T-helper 1 cell treated with Interleukin-12 subunit alpha and Interleukin-12 subunit beta and Interleukin-4 antibody, amounts not matched to agents 30 ng/mL and 1 ng/mL, for 36 hours (primary cell): Measurements from ENCODE around the gene KRT26. TPM values are rescaled to one million over a fixed set of nuclear protein-coding genes. Genes with fewer than 3 reads are reported as not detected.
"Not testable (repeated sequence)": the region's sequence is repeated elsewhere in the genome, so short reads cannot be mapped to it uniquely, and the experiment has no call there.

Experiments used
- intact Hi-C: fragments of 100-400 bp; cut with micrococcal nuclease; formaldehyde crosslinking; loops from one replicate; pipeline ENCODE4 v1.15.1; 2024
- total RNA-seq: library from RNA; stranded (reverse); gene quantifications from 2 replicates; pipeline ENCODE4 v1.2.3, GENCODE V29; 2022

Gene KRT26
- total RNA-seq, 1 donor from 2014 or later: not detected

DNA sequence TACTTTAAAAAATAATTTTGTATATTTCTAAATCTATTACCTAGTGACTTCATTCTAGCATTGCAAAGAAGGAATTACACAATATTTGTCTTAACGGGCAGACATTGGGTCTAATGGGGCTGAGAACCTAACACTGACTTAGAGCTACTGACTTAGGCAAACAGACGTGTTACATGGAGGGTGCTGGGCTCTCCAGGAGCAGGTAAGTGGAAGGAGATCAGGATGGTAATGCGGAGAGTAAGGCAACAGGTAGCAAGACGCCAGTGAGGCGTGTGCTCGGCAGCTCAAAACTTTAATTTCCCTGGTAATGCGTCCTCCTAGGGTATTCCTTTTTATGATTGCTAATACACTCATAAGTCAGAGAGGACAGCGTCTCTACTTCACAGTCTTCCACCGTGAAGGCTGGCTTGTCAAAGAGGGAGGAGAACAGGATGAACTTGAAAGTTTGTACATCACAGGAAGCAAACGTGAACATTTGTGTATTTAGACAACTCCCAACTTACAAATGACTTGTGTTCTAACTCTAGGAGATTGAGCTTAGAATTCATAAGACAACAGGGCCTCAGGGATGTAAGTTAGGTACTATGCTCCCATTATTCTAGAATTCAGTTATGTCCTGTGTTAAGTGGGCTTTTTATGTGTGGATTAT lies 23.1 kb upstream of the KRT26 start:
- intact Hi-C loops: no loop called here

DNA sequence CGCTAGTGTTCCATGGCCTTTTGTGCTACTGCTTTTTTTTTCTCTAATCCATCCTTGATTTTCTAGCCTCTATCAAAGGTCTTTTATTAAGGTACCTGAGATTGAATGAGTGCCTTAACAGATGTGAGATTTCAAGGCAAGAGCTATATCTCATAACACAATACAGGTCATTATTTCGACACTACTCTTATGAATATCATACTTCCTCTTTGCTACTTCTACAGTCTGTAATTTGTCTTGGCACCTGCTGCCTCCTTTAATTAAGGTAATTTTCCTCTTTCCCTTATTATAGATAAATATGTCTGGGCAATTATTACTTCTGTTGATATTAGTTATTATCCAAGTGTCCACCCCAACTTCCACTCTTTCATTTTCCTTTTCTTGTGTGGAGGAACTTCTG lies 22.5 kb upstream of the KRT26 start:
- intact Hi-C loops: no loop called here

DNA sequence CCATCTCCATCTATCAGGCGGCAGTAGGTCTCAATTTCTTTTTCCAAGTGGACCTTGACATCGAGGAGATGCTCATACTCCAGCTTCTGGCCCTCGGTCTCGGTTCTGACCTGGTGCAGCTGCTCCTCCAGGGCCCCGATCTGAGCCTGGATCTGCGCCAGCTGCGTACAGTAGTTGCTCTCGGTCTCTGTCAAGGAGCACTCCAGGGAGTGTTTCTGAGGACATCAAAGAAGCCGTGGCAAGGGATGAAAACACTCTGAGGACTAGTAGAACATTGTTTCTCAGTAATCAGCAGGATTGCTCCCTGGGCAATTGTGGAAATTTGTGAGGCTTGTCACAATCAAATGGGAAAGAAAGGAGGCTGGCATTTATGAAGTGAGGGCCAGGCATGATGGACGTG lies 21.8 kb upstream of the KRT26 start:
- intact Hi-C loops: no loop called here

- intact Hi-C loops: loop anchor here (1.0 kb wide), 1 partner anchor 172 kb away; no protein-coding TSS in a partner anchor
These were observed 19.9 kb upstream of the KRT26 start for GRCh38 chr17:40791787-40792436.

- intact Hi-C loops: no loop called here
These were observed 19.1 kb upstream of the KRT26 start for GRCh38 chr17:40791111-40791510.

GRCh38 chr17:40782450-40782849 lies 10.4 kb upstream of the KRT26 start, which contains the start of gene KRT27:
Gene KRT27, minus strand, starts transcription at chr17:40782550. Its CDS starts 57 bp downstream, at chr17:40782493.
- intact Hi-C loops: no loop called here

GRCh38 chr17:40779181-40779909 lies 7.3 kb upstream of the KRT26 start:
- intact Hi-C loops: no loop called here

DNA sequence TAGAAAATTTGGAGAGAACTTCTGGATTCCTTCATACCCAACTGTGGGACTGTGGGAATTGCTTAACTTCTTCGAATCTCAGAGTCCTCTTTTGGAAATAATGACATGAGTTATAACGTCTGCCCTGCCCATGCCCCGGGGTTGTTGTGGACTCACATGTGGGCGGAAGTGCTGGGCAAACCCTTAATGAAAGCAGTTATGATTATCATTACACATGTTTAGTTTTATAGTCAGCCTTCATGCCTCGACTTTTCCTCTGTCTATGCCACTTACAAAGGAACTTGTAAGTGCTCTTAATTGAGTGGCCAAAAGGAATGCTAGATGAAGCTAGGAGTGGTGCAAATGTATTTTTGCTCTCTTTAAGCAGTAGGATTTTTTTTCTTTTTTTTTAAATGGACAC lies 6.5 kb upstream of the KRT26 start:
- intact Hi-C loops: no loop called here

DNA sequence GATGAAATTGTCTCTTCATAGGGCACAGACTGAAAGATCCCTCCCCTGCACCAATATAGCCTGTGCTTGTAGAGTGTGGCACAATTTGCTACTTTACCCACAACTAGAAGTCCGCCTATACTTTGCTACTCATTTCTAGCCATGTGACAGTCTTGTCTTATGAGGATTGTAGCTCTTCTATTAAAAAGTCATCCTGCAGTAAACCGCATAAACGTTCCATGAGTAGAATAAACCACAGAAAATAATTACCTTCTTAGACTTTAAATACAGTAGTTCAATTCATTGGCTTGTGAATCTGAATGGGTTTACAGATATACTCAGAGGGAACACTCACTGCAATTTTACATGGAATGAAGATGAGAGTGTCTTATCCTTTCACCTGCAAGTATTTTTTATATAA lies 6.0 kb upstream of the KRT26 start:
- intact Hi-C loops: no loop called here

DNA sequence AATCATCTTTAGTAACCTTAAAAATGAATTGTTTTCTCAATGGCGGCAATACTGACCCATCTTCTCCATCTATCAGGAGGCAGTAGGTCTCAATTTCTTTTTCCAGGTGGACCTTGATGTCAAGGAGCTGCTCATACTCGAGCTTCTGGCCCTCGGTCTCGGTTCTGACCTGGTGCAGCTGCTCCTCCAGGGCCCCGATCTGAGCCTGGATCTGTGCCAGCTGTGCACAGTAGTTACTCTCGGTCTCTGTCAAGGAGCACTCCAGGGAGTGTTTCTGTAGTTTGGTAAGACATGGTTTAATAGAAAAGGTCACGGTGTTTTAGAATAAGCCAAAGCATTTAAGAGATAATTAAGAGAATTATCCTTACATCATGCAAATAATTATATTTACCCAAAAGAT lies 5.5 kb upstream of the KRT26 start:
- intact Hi-C loops: no loop called here

DNA sequence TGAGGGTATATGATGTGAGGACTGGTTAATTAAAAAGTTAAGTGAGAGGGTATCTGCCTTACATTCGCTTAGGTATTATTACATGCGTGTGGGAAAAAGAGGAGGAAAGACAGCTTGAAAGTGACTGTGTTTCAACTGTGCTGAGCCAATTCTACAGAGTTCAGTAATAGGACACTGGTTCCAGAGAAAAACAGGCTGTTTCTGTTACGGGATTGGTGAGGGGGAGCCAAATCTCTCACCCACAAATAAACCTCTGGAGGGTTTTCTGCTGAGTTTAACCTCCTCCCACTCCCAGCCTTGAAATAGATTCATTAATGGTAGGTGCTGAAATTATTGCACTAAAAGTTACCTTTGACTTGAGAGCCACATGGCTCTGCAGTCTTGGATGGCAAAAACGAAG lies 3.9 kb upstream of the KRT26 start:
- intact Hi-C loops: no loop called here

DNA sequence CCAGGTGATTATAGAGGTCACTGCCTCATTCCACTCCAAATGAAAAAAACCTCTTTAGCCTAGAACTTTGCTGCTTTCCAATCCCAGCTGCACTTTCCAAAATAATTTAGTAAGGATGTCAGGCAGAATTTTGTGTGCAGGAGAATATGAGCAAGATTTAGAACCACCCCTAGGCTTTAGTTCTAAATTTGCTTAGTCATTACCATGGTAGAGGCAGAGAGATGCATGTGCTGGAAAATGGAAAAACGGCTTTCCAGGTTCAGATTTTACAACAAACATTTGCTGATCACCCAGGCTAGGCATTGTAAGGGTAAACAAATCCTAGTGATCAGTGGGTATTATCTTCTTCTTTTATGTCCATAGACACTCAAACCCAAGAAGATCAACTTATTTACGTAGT lies 6.3 kb downstream of the KRT26 start:
- intact Hi-C loops: no loop called here

DNA sequence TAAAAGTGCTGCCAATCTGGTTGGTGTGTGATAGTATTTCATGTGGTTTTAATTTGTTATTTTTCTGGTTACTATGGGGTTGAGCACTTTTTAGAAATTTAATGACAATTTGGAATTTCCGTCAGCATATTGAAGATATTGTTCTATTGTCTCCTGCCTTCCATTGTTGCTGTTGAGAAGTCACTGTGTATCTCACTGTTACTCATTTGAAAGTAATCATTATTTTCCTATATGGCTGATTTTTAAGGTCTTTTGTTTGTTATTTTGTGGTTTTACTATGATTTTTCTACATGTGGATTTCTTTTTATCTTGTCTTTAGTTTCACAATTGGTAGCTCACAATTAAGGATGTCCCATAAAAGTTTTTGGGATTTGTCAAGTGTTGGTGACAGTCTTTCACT lies 8.2 kb downstream of the KRT26 start:
- intact Hi-C loops: no loop called here

DNA sequence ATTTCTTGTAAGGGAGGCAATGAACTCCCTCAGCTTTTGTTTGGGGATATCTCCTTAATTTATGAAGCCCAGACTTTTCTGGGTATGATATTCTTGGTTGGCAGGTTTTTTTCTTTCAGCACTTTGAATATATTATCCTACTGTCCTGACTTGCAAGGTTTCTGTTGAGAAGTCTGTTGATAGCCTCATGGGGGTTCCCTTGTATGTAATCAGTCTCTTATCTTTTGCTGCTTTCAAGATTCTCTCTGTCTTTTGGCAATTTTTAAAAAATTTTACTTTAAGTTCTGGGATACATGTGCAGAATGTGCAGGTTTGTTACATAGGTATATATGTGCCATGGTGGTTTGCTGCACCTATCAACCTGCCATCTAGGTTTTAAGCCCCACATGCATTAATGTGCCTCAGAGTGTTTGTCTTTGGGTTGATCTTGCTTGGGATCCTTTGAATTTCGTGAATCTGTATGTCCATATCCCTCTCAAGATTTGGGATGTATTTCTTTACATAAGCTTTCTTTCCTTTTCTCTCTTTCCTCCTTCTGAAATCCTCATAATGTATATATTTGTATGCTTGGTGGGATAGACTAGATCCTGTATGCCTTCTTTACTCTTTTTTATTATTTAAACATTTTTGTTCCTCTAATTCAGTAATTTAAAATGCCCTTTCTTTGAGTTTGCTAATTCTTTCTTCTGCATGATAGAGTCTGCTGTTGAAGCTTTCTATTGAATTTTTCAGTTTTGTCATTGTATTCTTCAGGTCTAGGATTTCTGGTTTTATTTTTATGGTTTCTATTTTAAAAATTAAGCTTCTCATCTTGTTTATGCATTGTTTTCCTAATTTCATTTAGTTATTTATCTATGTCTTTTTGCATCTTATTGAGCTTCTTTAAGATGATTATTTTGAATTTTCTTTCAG lies 11.6 kb downstream of the KRT26 start:
- intact Hi-C loops: no loop called here

GRCh38 chr17:40755231-40755630 lies 16.8 kb downstream of the KRT26 start, which contains the start of gene KRT25:
Gene KRT25, minus strand, starts transcription at chr17:40755331. Its CDS starts 60 bp downstream, at chr17:40755271.
- intact Hi-C loops: no loop called here

GRCh38 chr17:40753804-40754203 lies 18.2 kb downstream of the KRT26 start:
- intact Hi-C loops: no loop called here

DNA sequence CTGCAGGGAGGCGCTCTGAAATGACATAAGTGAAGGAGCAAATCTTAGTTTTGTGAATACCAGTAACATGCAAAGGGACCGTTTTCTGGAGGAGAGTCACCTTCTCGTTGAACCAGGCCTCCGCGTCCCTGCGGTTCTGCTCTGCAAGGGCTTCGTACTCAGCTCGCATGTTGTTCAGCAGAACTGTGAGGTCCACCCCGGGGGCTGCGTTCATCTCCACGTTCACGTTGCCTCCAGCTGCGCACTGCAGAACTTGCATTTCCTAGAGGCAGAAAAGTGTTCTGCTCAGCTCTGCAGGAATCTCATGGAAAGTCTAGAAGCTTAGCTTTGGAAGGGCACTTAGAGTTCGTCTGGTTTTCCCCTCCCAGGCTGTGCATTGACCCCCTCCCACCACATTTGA lies 20.9 kb downstream of the KRT26 start:
- intact Hi-C loops: no loop called here

GRCh38 chr17:40750391-40750790 lies 21.6 kb downstream of the KRT26 start:
- intact Hi-C loops: no loop called here

DNA sequence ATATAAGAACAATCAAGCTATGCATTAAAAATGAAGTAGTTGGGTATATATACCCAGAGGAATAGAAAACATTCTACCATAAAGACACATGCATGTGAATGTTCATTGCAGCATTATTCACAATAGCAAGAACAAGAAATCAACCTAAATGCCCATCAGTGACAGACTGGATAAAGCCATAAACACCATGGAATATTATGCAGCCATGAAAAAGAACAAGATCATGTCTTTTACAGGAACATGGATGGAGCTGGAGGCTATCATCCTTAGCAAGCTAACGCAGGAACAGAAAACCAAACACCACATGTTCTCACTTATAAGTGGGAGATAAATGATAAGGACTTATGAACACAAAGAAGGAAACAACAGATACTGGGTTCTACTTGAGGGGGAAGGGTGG lies 23.3 kb downstream of the KRT26 start:
- intact Hi-C loops: not testable (repeated sequence)

GRCh38 chr17:40738553-40738952 lies 33.4 kb downstream of the KRT26 start:
- intact Hi-C loops: no loop called here

DNA sequence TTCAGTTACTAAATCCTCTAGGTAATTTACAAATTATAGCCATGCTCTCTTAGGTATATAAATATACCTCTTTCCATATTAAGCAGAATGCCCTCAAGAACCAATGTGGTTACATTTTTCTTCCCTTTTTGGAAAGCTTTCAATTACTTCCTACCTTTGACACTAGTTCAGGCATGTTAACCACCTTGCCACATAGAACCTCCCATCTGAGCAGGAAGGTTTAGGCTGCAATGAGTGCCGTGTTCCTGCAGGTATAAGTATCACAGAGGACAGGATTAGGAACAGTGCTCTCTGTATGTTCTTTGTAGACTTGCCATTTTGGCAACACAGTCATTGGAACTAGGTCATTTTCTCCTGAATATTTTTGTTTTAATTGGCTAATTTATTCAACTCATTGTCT lies 37.0 kb downstream of the KRT26 start:
- intact Hi-C loops: no loop called here
